Osteocyte (in vitro differentiated cells): ENCODE data around the gene WDR33. TPM values are rescaled to one million over a fixed set of nuclear protein-coding genes. Genes with fewer than 3 reads are reported as not detected.

Source experiments
- DNase-seq: peaks from one replicate; pipeline ENCODE4 v3.0.0; 2021; ENCODE audit warnings: mixed read lengths; ENCODE audit not compliant: unreplicated experiment; ENCODE audit errors: extremely low spot score
- H3K27ac Mint-ChIP-seq: one replicate; pipeline ENCODE4 v1.8.0; 2021; ENCODE audit warnings: mild to moderate bottlenecking, mixed read lengths; ENCODE audit not compliant: unreplicated experiment
- H3K27me3 Mint-ChIP-seq: one replicate; pipeline ENCODE4 v1.8.0; 2021; ENCODE audit warnings: mixed read lengths; ENCODE audit not compliant: unreplicated experiment
- H3K36me3 Mint-ChIP-seq: one replicate; pipeline ENCODE4 v1.8.0; 2021; ENCODE audit warnings: mixed read lengths; ENCODE audit not compliant: unreplicated experiment
- H3K4me1 Mint-ChIP-seq: one replicate; pipeline ENCODE4 v1.8.0; 2021; ENCODE audit warnings: mixed read lengths; ENCODE audit not compliant: unreplicated experiment
- H3K4me3 Mint-ChIP-seq: one replicate; pipeline ENCODE4 v1.8.0; 2021; ENCODE audit warnings: mild to moderate bottlenecking, moderate library complexity, mixed read lengths; ENCODE audit not compliant: unreplicated experiment
- H3K9me3 Mint-ChIP-seq: one replicate; pipeline ENCODE4 v1.8.0; 2021; ENCODE audit warnings: mixed read lengths; ENCODE audit not compliant: unreplicated experiment
- CTCF ChIP-seq: fragments of 200-600 bp; sonication (generic); IDR thresholded peaks from 2 replicates; pipeline ENCODE4 v1.5.0; 2021; ENCODE audit warnings: antibody characterized with exemption, mild to moderate bottlenecking, moderate library complexity
- total RNA-seq: library from RNA; stranded (reverse); gene quantifications from 2 replicates; pipeline ENCODE4 v1.2.1, GENCODE V29; 2021

WDR33 gene
- total RNA-seq, 1 donor from 2014 or later = 43.3 TPM

DNA sequence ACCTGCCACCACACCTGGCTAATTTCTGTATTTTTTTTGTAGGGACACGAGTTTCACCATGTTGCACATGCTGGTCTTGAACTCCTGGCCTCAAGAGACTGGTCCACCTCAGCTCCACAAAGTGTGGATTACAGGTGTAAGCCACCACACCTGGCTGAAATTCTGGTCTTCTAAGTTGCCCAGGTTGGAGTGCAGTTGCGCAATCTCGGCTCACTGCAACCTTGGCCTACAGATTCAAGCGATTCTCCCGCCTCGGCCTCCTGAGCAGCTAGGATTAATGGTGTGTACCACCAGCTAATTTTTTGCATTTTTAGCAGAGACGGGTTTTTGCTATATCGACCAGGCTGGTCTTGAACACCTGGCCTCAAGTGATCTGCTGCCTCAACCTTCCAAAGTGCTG lies 41.4 kb upstream of the WDR33 start:
- Mint-ChIP-seq H3K9me3 (no peaks in the 10 kb centered on the region), H3K27me3 (no peaks in the 10 kb centered on the region), H3K36me3 (peaks cover 20% of the 10 kb centered on the region), H3K4me3 (no peak overlapping the region), H3K27ac (no peak overlapping the region), H3K4me1 (peaks cover 21% of the 10 kb centered on the region)
- DNase-seq = no peak
- TF ChIP-seq CTCF = no peak

DNA sequence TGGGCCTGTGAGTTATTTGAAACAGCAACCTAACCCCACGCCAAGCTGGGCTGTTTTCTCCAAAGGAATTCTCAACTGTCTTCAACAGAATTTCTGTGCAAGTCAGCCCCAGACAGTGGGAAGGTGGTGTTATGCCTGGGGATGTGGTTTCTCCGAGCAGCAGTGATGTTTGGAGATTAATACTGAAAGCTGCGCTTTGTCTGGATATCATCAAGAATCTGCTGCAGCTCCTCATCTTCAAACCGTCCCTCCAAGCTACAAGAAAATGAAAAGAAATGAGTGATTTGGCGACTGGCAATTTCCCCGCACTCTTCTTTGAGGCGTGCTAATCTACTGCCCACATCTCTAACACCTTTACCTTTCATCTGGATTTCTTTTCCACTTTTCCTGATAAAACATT lies 37.0 kb upstream of the WDR33 start:
- Mint-ChIP-seq H3K4me3 (no peak overlapping the region), H3K27me3 (no peaks in the 10 kb centered on the region), H3K27ac (no peak overlapping the region), H3K36me3 (peaks cover 40% of the 10 kb centered on the region), H3K9me3 (no peaks in the 10 kb centered on the region), H3K4me1 (no peaks in the 10 kb centered on the region)
- no peak for DNase-seq
- TF ChIP-seq CTCF = no peak

- Mint-ChIP-seq H3K9me3 (peaks cover 8% of the 10 kb centered on the region), H3K27ac (no peak overlapping the region), H3K36me3 (peaks cover 33% of the 10 kb centered on the region), H3K27me3 (no peaks in the 10 kb centered on the region), H3K4me3 (no peak overlapping the region), H3K4me1 (no peaks in the 10 kb centered on the region)
- DNase-seq = no peak
- no peak for TF ChIP-seq CTCF
Measured at GRCh38 chr2:127844973-127845372, 34.0 kb upstream of the WDR33 start.

DNA sequence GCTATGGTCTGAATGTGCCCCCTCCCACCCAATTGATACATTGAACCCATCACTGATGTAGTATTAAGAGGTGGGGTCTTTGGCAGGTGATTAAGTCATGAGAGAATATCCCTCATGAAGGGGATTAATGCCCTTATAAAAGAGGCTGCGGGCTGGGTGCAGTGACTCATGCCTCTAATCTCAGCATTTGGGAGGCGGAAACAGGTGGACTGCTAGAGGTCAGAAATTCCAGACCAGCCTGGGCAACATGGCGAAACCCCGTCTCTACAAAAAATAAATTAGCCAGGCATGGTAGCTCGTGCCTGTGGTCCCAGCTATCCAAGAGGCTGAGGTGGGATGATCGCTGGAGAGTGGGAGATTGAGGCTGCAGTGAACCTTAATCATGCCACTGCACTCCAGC lies 32.7 kb upstream of the WDR33 start:
- Mint-ChIP-seq H3K9me3 (peaks cover 8% of the 10 kb centered on the region), H3K4me3 (no peak overlapping the region)
- no peak for DNase-seq

GRCh38 chr2:127841466-127842178 lies 30.7 kb upstream of the WDR33 start:
- DNase-seq = no peak
- H3K9me3 Mint-ChIP-seq = peaks cover 8% of the 10 kb centered on the region
- H3K27me3 Mint-ChIP-seq = no peaks in the 10 kb centered on the region
- TF ChIP-seq CTCF = no peak
- no peaks in the 10 kb centered on the region for H3K4me1 Mint-ChIP-seq
- peaks cover 13% of the 10 kb centered on the region for H3K36me3 Mint-ChIP-seq
- H3K27ac Mint-ChIP-seq = no peak overlapping the region
- no peak overlapping the region for H3K4me3 Mint-ChIP-seq

More for the DNA sequence above, 32.7 kb upstream of the WDR33 start:
- TF ChIP-seq CTCF = no peak
- no peak overlapping the region for H3K27ac Mint-ChIP-seq
- no peaks in the 10 kb centered on the region for H3K4me1 Mint-ChIP-seq
- no peaks in the 10 kb centered on the region for H3K27me3 Mint-ChIP-seq
- H3K36me3 Mint-ChIP-seq = peaks cover 26% of the 10 kb centered on the region
